Activated CD8-positive, alpha-beta memory T cell treated with anti-CD3 and anti-CD28 coated beads, Interleukin-2, amount 50 U/mL, for 1 hour (primary cell): ENCODE measurements around the gene MARK3.

Experiments used
- DNase-seq: peaks from one replicate; pipeline ENCODE4 v3.0.0-alpha.2; 2020; ENCODE audit errors: extremely low read depth

The MARK3 gene

GRCh38 chr14:103537175-103537990 is 152.2 kb downstream of the MARK3 start:
- no peak for DNase-seq

- no peak for DNase-seq
These were observed 153.3 kb downstream of the MARK3 start for GRCh38 chr14:103538291-103539055.

GRCh38 chr14:103539056-103539825 is 154.0 kb downstream of the MARK3 start:
- DNase-seq, result no peak

- DNase-seq, result no peak
These were observed 155.8 kb downstream of the MARK3 start for GRCh38 chr14:103540821-103541708.

GRCh38 chr14:103541709-103542604 is 156.7 kb downstream of the MARK3 start:
- no peak for DNase-seq

- DNase-seq, result no peak
These were observed 157.4 kb downstream of the MARK3 start for GRCh38 chr14:103542605-103543088.

- no peak for DNase-seq
These were observed 157.9 kb downstream of the MARK3 start for GRCh38 chr14:103543140-103543539.

GRCh38 chr14:103543721-103544387 is 158.6 kb downstream of the MARK3 start:
- no peak for DNase-seq

- no peak for DNase-seq
These were observed 159.4 kb downstream of the MARK3 start for GRCh38 chr14:103544388-103545218.

GRCh38 chr14:103545219-103545914 is 160.2 kb downstream of the MARK3 start:
- DNase-seq, result no peak

GRCh38 chr14:103545915-103546651 is 160.9 kb downstream of the MARK3 start:
- no peak for DNase-seq

- DNase-seq, result peak; percentile 31
These were observed 161.6 kb downstream of the MARK3 start for GRCh38 chr14:103546652-103547454.

GRCh38 chr14:103547455-103547940 is 162.3 kb downstream of the MARK3 start:
- DNase-seq, result no peak

- DNase-seq, result no peak
These were observed 162.8 kb downstream of the MARK3 start for GRCh38 chr14:103547941-103548462.

- no peak for DNase-seq
These were observed 163.5 kb downstream of the MARK3 start for GRCh38 chr14:103548463-103549351.
